Lower leg skin (tissue), 4 donors: ENCODE data around the gene ZNF22. TPM values are rescaled to one million over a fixed set of nuclear protein-coding genes. Genes with fewer than 3 reads are reported as not detected.
A peak's percentile ranks its signal among the peaks of the same experiment; 100 is the strongest.

Experiments used
- DNase-seq, 2 donors: peaks; one replicate each; pipeline ENCODE4 v3.0.0-alpha.2; 2019; ENCODE audit warnings: low spot score in 2 of 2
- H3K4me3 ChIP-seq: fragments of 200-600 bp; sonication (generic); 2 replicates; pipeline ENCODE4 v1.5.1; 2017; ENCODE audit warnings: mild to moderate bottlenecking, low read depth; ENCODE audit not compliant: poor library complexity, severe bottlenecking
- CTCF ChIP-seq, 3 donors: fragments of 450-650 bp; IDR thresholded peaks; one replicate each; pipeline ENCODE4 v1.5.1; 2016; ENCODE audit warnings: antibody characterized with exemption in 3 of 3, mild to moderate bottlenecking in 3 of 3, moderate library complexity in 2 of 3
- POLR2A ChIP-seq, 2 donors: fragments of 450-650 bp; IDR thresholded peaks; one replicate each; pipeline ENCODE4 v1.6.1; 2016 to 2017; ENCODE audit warnings: antibody characterized with exemption in 2 of 2, mild to moderate bottlenecking in 1 of 2, moderate library complexity in 1 of 2
- WGBS, 2 donors: methylation state at CpG; one replicate each; pipeline ENCODE4 v1.1.5; 2018; 5-methylcytosine and 5-hydroxymethylcytosine counted together
- intact Hi-C: fragments of 100-400 bp; cut with DNase I; formaldehyde crosslinking; loops from one replicate; pipeline ENCODE4 v1.15.0; 2023; ENCODE audit warnings: low total_unique reads
- total RNA-seq, 4 donors: library from RNA; depleted of rRNA; stranded (reverse); fragments of >200 nt; gene quantifications; one replicate each; pipeline ENCODE4 v1.1.0, GENCODE V29; 2016

Gene ZNF22
- total RNA-seq, 4 donors from 2014 or later = 6.7 to 14.1 (median 9.4) TPM

GRCh38 chr10:44998146-44998631 is 2.5 kb upstream of the ZNF22 start:
- DNase-seq = no peak
- intact Hi-C loops = no loop called here
- H3K4me3 ChIP-seq = no peak overlapping the region
- TF ChIP-seq POLR2A (IDR thresholded peaks at IDR 0.05) (no peak), CTCF (IDR thresholded peaks at IDR 0.05) (no peak)
- WGBS, 2 donors = 77 to 83% methylated on average over 6 of the region's 6 CpGs

- peak; percentile 85 to 96 for DNase-seq
- TF ChIP-seq POLR2A (IDR thresholded peaks at IDR 0.05) = no peak
- TF ChIP-seq CTCF (IDR thresholded peaks at IDR 0.05) = no peak
- intact Hi-C loops = no loop called here
- peak overlapping the region; percentile 53 for H3K4me3 ChIP-seq
- 29 to 32% methylated on average over 12 of the region's 12 CpGs for WGBS, 2 donors
Observed at GRCh38 chr10:45000138-45000751, 478 bp upstream of the ZNF22 start.

- peak overlapping the region; percentile 53 for H3K4me3 ChIP-seq
- DNase-seq = peak in 1 of 2 donors; percentile 90
- 11% methylated on average over 13 of the region's 13 CpGs for WGBS, 2 donors
- TF ChIP-seq CTCF (IDR thresholded peaks at IDR 0.05) (no peak), POLR2A (IDR thresholded peaks at IDR 0.05) (no peak)
- intact Hi-C loops = no loop called here
Observed at GRCh38 chr10:45001381-45002148, 842 bp downstream of the ZNF22 start.

GRCh38 chr10:45003432-45004000 is 2.8 kb downstream of the ZNF22 start:
- intact Hi-C loops = no loop called here
- TF ChIP-seq CTCF (IDR thresholded peaks at IDR 0.05) (no peak), POLR2A (IDR thresholded peaks at IDR 0.05) (no peak)
- DNase-seq = no peak
- WGBS, 2 donors = 93 to 95% methylated on average over 10 of the region's 10 CpGs
- H3K4me3 ChIP-seq = no peak overlapping the region

- no peak overlapping the region for H3K4me3 ChIP-seq
- intact Hi-C loops = no loop called here
- 78 to 89% methylated on average over 3 of the region's 3 CpGs for WGBS, 2 donors
- DNase-seq = no peak
- TF ChIP-seq POLR2A (IDR thresholded peaks at IDR 0.05) (no peak), CTCF (IDR thresholded peaks at IDR 0.05) (no peak)
Observed at GRCh38 chr10:45004661-45005060, 3.9 kb downstream of the ZNF22 start.
